ENCODE data around the gene RDX.

GRCh38 chr11:110185121-110185591 is 111.3 kb downstream of the RDX start:
- TF ChIP-seq POLR2A (IDR thresholded peaks at IDR 0.05; ENCODE audit: low read length) (no peak), GATA1 (IDR thresholded peaks at IDR 0.05; ENCODE audit: low read depth, low read length) (no peak)

Data from erythroblast (primary cell).